ENCODE results near the gene KCNMA1.

Gene KCNMA1

DNA sequence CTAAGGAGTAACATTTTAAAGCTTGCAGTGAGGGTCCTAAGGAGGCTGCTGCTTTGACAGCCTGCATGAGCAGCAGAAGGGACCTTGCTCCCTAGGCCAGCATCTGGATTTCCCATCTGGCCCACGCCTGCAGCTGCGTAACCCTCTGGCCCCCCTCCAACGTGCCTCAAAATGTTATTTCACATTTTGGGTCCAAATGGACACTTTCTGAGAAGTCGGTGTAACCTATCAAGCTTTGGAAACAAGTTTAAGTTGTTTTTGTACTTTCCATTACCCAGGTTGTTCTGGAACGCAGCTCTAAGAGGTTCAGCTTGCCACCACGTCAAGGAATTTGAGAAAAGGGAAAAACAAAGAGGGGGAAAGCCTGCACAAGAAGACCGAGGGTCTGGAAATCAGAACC lies 338.3 kb downstream of the KCNMA1 start:
- DNase-seq (ENCODE audit: low read depth) = no peak

- peak; percentile 64 for DNase-seq (ENCODE audit: low read depth)
These were observed 340.2 kb downstream of the KCNMA1 start for GRCh38 chr10:77297393-77297739.

- no peak for DNase-seq (ENCODE audit: low read depth)
These were observed 340.8 kb downstream of the KCNMA1 start for GRCh38 chr10:77296534-77297392.

GRCh38 chr10:77293773-77294172 lies 343.8 kb downstream of the KCNMA1 start:
- DNase-seq (ENCODE audit: low read depth) = no peak

GRCh38 chr10:77293347-77293746 lies 344.3 kb downstream of the KCNMA1 start:
- DNase-seq (ENCODE audit: low read depth) = no peak

DNA sequence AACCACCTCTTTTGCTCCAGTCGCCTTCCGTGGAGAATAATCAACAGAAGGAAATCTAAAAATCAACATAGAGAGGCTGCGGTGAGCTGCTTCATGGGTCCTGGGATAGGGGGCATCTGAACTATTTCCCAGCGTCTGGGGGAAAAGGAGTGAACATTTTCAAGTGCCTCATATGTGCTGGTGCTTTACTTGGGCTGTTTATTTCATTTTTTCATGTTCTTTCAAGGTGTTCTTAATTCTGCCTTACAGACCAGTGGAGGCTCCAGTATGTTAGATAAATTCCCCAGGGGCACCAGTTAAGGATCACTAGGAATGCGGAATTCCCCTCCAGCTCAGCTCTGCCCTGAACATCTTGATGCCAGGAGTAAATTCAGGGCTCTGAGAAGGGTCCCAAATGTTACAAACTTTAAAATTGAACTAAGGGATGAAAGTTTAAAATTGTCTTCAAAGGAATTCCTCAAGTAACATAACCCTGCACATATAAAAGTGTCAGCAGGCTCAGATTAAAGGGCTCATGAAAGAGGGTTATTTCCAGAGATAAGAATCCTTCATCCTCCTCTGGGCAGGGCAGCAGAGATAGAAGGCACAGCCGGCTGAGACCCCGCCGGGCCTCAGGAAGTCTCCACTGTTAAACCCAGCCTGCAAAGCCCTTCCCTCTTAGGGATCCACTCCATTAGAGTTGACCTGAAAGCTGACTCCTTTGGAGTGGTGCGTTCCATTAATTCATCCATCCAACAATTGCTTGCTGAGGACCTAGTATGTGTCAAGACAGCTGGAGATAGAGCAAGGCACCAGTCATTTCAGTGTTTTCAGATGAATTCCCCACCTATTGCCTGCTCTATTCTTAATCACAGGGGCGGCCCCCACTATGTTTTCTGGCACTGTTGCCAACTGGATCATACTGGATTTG lies 345.8 kb downstream of the KCNMA1 start:
- peak; percentile 53 for DNase-seq (ENCODE audit: low read depth)

DNA sequence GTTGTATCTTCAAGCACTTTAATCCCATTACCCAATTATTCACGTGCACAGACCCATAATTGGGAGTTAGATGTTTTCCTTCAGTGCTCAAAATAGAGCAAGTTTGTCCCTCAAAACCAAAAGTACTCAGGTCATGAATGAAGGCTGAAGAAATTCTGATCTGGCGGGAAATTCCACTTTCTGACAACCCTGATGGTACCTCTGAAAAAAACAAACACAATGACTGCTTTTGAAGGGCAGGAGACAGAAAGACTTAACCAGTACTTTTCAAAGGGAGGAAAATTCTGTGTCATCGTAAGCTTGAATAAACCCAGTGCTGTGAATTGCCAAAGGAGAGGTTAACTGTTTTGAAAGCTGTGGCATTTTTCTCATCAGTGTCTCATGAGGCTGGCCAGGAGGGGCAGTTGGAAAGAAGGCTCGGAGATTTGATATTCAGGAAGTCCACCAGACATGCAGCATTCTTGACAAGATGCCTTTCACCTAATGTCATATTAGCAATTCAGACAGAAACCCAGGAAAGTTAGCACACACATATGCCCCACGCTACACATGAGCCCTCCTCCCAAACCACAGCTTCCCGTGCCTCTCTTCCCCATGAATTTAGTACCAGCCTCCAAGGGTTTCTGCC lies 347.0 kb downstream of the KCNMA1 start:
- peak; percentile 97 for DNase-seq (ENCODE audit: low read depth)

DNA sequence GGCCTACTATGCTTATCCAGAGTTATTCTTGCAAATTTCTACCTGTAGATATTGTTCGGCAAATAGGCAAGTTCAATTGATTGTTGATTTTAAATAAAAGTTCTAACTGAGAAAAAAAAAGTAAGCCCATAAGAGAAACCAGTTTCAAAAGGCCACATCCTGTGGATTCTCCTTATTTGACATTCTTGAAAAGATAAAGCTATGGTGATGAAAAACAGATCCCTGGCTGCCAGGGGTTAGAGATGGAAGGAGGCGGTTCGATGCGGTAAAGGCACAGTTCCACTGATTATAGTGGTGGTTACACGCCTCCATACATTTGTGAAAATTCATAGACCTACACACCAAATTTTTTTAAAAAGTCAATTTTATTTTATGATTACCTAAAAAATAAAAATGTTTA lies 347.8 kb downstream of the KCNMA1 start:
- DNase-seq (ENCODE audit: low read depth) = no peak

GRCh38 chr10:77289027-77289501 lies 348.5 kb downstream of the KCNMA1 start:
- no peak for DNase-seq (ENCODE audit: low read depth)

DNA sequence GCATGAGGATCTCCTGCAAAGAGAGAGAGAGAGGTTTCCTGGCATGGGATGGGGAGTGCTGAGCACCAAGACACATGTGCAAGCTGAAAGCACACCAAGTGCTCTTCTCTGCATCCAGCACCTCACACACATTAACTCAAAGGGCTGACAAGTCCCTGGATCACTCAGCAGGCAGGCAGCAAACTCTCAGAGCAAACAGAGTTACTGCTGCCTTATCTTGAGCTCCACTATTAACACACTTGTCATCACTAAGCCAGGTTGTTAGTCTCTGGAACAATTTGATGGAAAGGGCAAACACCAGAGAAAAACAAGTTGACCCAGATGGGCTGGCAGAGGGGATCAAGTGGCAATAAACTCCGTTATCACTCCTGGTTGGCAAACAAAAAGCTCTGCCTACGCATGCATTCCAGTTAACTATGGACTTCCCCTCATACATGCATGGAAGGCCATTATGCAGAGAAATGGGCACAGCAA lies 349.9 kb downstream of the KCNMA1 start:
- DNase-seq (ENCODE audit: low read depth) = no peak

GRCh38 chr10:77286531-77287508 lies 350.8 kb downstream of the KCNMA1 start:
- DNase-seq (ENCODE audit: low read depth) = no peak

- no peak for DNase-seq (ENCODE audit: low read depth)
These were observed 352.0 kb downstream of the KCNMA1 start for GRCh38 chr10:77285529-77286182.

DNA sequence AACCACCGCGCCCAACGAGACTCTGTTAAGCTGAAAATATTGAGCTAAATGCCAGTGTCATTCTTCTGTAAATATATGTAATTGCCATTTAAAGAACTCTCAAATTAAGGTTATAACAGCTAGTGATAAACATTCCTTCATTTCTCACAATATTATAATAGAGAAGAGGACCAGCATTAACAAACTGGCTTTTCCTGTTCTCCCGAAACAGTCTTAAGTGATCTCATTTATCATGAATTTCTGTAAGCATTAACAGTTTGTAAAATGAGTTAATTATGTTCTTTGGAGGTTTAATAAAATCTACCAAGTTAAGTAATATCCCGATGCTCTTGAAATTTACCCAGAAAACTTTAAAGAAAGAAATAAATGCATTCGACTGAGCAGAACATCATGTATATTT lies 352.8 kb downstream of the KCNMA1 start:
- no peak for DNase-seq (ENCODE audit: low read depth)

- DNase-seq (ENCODE audit: low read depth) = no peak
These were observed 354.3 kb downstream of the KCNMA1 start for GRCh38 chr10:77283326-77283725.

- DNase-seq (ENCODE audit: low read depth) = no peak
These were observed 355.4 kb downstream of the KCNMA1 start for GRCh38 chr10:77282163-77282562.

- no peak for DNase-seq (ENCODE audit: low read depth)
These were observed 355.9 kb downstream of the KCNMA1 start for GRCh38 chr10:77281719-77282118.

DNA sequence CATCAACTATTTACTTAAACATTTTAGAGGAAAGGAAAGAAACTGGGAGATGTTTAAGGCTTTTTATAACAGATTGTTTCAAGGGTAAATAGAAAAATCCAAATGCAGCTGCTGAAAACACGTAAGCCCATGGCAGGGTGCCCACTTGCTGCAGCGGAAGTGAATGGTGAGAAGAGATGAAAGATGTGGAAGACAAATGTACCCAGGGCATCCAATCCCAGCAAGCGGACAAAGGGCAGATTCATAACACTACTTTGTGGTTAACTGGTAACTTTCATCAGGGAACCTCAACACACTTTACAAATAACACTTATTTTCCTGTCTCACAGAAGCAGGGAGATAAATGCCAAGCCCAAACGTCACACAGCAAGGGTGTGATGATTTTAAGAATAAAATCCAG lies 358.4 kb downstream of the KCNMA1 start:
- no peak for DNase-seq (ENCODE audit: low read depth)

DNA sequence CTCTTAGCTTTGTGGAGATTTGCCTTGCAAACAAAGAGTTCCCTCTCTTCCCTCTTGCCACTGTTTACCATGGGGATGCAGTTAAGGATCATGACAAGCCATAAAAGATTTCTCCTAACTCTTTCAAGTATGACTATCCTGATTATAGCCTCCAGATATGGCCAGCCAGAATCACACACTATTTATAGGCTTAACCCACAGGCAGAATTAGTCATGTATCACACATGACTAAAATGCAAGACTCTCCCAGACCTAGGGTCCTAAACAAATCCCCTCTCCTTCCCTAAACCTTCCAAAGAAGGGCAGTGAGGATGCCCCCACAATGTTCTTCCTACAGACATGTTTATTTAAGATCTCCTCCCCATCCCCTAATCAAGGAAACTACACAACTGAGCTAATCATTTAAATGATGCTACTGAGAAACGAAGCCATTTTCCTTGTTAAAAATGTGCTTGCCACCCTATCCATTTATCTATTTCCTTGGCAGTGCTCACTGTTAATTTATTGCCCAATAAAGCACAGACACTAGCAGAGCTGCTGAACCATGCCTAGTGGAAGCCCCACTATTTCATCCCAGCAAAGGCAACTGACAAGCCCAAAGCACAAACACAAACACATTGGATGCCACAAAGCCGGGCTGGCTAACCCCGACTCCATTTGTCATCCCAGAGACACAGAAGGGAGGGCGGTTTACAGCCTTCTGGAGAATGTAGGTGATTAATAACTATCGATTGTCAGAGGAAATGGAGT lies 363.4 kb downstream of the KCNMA1 start:
- DNase-seq (ENCODE audit: low read depth) = peak; percentile 93

DNA sequence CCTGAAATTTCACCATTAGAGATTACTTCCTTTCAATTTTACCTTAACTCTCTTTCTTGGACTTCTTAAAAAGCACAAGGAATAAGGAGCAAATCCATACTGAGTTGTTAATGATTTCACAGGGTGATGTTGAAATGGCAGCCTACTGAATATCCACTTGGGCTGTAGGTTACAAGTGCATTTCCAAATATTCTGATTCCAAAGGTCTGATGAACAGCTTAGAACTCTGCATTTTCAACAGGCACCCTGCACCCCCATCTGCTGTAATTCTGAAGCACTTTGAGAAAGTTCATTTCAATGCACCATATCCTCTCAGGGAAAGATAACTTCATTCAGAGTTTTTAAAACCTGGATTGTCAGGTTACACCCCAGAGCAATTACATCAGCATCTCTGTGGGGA lies 368.4 kb downstream of the KCNMA1 start:
- no peak for DNase-seq (ENCODE audit: low read depth)

GRCh38 chr10:77268721-77269120 lies 368.9 kb downstream of the KCNMA1 start:
- no peak for DNase-seq (ENCODE audit: low read depth)
